Panc1 (cell line): ENCODE measurements around the gene GNAZ. TPM values are rescaled to one million over a fixed set of nuclear protein-coding genes. Genes with fewer than 3 reads are reported as not detected.

ENCODE experiments used
- ATAC-seq: fragments of 200-7000 bp; cut with Tn5 transposase; 2 replicates; pipeline ENCODE4 v1.9.1; 2020; ENCODE audit warnings: mild to moderate bottlenecking, moderate library complexity
- BruUV-seq: library from RNA; stranded (reverse); fragments of 400-500 nt; replicated peaks from 2 replicates; lab custom pipeline; 2021; lab: Mats Ljungman, UMichigan
- CTCF ChIA-PET: fragments of 300-600 bp; sonication (Branson Sonifier 250); formaldehyde crosslinking; loops from one replicate; lab custom pipeline; 2022; ENCODE audit warnings: antibody characterized with exemption; lab: Charles Lee
- POLR2A ChIA-PET: fragments of 300-600 bp; sonication (Branson Sonifier 250); formaldehyde crosslinking; loops from one replicate; lab custom pipeline; 2022; ENCODE audit warnings: antibody characterized with exemption; lab: Charles Lee
- DNase-seq: peaks from one replicate; pipeline ENCODE4 v3.0.0-alpha.2; 2010; ENCODE audit warnings: low read depth, low spot score
- H3K27ac ChIP-seq: 2 replicates; pipeline ENCODE4 v1.5.1; 2011; ENCODE audit warnings: mild to moderate bottlenecking, low read length, inconsistent platforms
- H3K27me3 ChIP-seq: fragments of 200-500 bp; sonication (Bioruptor generic); 2 replicates; pipeline ENCODE4 v1.6.0; 2014; ENCODE audit warnings: low read length, inconsistent platforms; ENCODE audit not compliant: control insufficient read depth, insufficient read depth
- H3K36me3 ChIP-seq: fragments of 200-500 bp; sonication (Bioruptor generic); 2 replicates; pipeline ENCODE4 v1.5.1; 2014; ENCODE audit warnings: inconsistent platforms, mild to moderate bottlenecking, low read length, moderate library complexity; ENCODE audit not compliant: control insufficient read depth, insufficient read depth
- H3K4me1 ChIP-seq: 2 replicates; pipeline ENCODE4 v1.5.1; 2011; ENCODE audit warnings: inconsistent platforms, mild to moderate bottlenecking, low read length, moderate library complexity; ENCODE audit not compliant: control insufficient read depth, insufficient read depth
- H3K4me3 ChIP-seq, 2 experiments: 2 replicates each; pipeline ENCODE4 v1.5.1; 2011 to 2012; ENCODE audit warnings: low read depth in 2 of 2, low read length in 2 of 2, mild to moderate bottlenecking in 2 of 2, inconsistent platforms in 1 of 2, moderate library complexity in 1 of 2
- H3K9me3 ChIP-seq: fragments of 200-500 bp; sonication (Bioruptor generic); 2 replicates; pipeline ENCODE4 v1.5.1; 2014; ENCODE audit warnings: low read depth, mild to moderate bottlenecking, inconsistent platforms, low read length, moderate library complexity; ENCODE audit not compliant: control insufficient read depth, insufficient read depth
- POLR2AphosphoS5 ChIP-seq: IDR thresholded peaks from 2 replicates; pipeline ENCODE4 v1.6.1; 2012; ENCODE audit warnings: mild to moderate bottlenecking, low read depth, low read length, moderate library complexity
- SIN3A ChIP-seq: IDR thresholded peaks from 2 replicates; pipeline ENCODE4 v1.6.1; 2012; ENCODE audit warnings: low read depth, mild to moderate bottlenecking, low read length, moderate library complexity, borderline replicate concordance; ENCODE audit not compliant: insufficient read depth
- TCF7L2 ChIP-seq: IDR thresholded peaks from 2 replicates; pipeline ENCODE4 v1.6.1; 2011; ENCODE audit warnings: mild to moderate bottlenecking, low read depth, low read length, inconsistent platforms
- in situ Hi-C: cut with HindIII; loops from 2 replicates; pipeline ENCODE4 v1.10.0; 2016; ENCODE audit warnings: low sequenced_read_pairs, low pct_unique_long_range_greater_than_20kb
- intact Hi-C: fragments of 100-400 bp; cut with micrococcal nuclease; formaldehyde crosslinking; loops from one replicate; pipeline ENCODE4 v1.10.0; 2022; ENCODE audit not compliant: unreplicated experiment
- total RNA-seq: library from RNA; stranded (reverse); gene quantifications from one replicate; pipeline ENCODE4 v1.2.1, GENCODE V29; 2021; ENCODE audit not compliant: unreplicated experiment
- TF ChIP-seq, protein P1 (sequence below): fragments of 450-650 bp; IDR thresholded peaks from 2 replicates; pipeline ENCODE4 v1.5.1; 2017; ENCODE audit warnings: mild to moderate bottlenecking
- TF ChIP-seq, protein P2 (sequence below), 2 experiments: IDR thresholded peaks; 2 replicates each; pipeline ENCODE4 v1.6.1; 2011 to 2012; ENCODE audit warnings: low read depth in 2 of 2, control low read depth in 1 of 2, low read length in 1 of 2, mild to moderate bottlenecking in 1 of 2, moderate library complexity in 1 of 2; ENCODE audit not compliant: insufficient read depth in 1 of 2

The GNAZ gene
- total RNA-seq, 1 experiment from 2014 or later: 11.9 TPM

DNA sequence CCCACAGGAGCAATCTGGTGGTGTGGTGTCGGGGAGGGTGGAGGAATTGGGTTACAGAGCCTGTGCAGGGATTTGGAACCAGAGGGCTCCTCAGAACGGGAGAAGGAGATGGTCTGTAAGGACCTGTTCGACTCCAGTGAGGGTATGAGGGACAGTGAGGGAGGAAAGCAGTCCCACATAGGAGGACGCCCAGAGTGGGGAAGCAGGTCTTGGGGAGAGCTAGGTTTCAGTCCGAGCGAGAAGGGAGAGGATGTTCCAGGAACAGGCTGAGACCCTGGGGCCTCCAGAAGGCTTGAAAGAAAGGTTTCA, 32.0 kb upstream of the GNAZ start:
- POLR2A ChIA-PET: no interaction called here
- H3K27me3 ChIP-seq: peaks cover 3% of the 10 kb centered on the region; the same call in 1 of the 2 replicates
- CTCF ChIA-PET: no interaction called here

DNA sequence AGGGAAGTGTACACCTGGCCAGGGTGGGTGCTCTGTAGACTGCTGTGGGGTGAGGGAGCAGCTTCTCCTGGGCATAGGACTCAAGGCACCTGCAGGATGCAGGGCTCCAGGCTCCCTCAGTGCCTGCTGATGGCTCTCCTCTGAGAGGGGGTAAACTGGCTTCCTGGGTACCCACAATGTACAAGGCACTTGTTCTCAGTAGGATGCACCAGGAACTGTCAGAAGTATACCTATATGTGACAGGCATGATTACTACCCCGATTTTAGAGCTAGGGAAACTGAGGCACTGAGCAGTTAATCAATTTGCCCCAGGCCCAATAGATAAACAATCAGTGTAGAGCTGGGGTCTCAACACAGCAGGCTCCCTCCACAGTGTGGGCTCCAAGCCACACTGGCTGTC, 31.4 kb upstream of the GNAZ start:
- TF ChIP-seq TCF7L2 (no peak), SIN3A (no peak), POLR2AphosphoS5 (no peak)
- TF ChIP-seq, protein P1, sequence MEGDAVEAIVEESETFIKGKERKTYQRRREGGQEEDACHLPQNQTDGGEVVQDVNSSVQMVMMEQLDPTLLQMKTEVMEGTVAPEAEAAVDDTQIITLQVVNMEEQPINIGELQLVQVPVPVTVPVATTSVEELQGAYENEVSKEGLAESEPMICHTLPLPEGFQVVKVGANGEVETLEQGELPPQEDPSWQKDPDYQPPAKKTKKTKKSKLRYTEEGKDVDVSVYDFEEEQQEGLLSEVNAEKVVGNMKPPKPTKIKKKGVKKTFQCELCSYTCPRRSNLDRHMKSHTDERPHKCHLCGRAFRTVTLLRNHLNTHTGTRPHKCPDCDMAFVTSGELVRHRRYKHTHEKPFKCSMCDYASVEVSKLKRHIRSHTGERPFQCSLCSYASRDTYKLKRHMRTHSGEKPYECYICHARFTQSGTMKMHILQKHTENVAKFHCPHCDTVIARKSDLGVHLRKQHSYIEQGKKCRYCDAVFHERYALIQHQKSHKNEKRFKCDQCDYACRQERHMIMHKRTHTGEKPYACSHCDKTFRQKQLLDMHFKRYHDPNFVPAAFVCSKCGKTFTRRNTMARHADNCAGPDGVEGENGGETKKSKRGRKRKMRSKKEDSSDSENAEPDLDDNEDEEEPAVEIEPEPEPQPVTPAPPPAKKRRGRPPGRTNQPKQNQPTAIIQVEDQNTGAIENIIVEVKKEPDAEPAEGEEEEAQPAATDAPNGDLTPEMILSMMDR: no peak
- TF ChIP-seq, protein P2, sequence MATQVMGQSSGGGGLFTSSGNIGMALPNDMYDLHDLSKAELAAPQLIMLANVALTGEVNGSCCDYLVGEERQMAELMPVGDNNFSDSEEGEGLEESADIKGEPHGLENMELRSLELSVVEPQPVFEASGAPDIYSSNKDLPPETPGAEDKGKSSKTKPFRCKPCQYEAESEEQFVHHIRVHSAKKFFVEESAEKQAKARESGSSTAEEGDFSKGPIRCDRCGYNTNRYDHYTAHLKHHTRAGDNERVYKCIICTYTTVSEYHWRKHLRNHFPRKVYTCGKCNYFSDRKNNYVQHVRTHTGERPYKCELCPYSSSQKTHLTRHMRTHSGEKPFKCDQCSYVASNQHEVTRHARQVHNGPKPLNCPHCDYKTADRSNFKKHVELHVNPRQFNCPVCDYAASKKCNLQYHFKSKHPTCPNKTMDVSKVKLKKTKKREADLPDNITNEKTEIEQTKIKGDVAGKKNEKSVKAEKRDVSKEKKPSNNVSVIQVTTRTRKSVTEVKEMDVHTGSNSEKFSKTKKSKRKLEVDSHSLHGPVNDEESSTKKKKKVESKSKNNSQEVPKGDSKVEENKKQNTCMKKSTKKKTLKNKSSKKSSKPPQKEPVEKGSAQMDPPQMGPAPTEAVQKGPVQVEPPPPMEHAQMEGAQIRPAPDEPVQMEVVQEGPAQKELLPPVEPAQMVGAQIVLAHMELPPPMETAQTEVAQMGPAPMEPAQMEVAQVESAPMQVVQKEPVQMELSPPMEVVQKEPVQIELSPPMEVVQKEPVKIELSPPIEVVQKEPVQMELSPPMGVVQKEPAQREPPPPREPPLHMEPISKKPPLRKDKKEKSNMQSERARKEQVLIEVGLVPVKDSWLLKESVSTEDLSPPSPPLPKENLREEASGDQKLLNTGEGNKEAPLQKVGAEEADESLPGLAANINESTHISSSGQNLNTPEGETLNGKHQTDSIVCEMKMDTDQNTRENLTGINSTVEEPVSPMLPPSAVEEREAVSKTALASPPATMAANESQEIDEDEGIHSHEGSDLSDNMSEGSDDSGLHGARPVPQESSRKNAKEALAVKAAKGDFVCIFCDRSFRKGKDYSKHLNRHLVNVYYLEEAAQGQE (IDR thresholded peaks at IDR 0.05; ENCODE audit: insufficient read depth in 1 of 2, low read depth in 2 of 2, low read length in 1 of 2): no peak
- DNase-seq (no peak), ATAC-seq (no peak)
- Histone ChIP-seq H3K27ac (no peak overlapping the region), H3K27me3 (peaks cover 3% of the 10 kb centered on the region; the same call in 1 of the 2 replicates), H3K4me3 (no peak overlapping the region), H3K4me1 (no peaks in the 10 kb centered on the region), H3K36me3 (no peaks in the 10 kb centered on the region), H3K9me3 (no peaks in the 10 kb centered on the region)
- in situ Hi-C loops (no loop called here), intact Hi-C loops (no loop called here)
- CTCF ChIA-PET: no interaction called here
- POLR2A ChIA-PET: no interaction called here
- no TSS peak for BruUV-seq

More for the DNA sequence above, 32.0 kb upstream of the GNAZ start:
- Histone ChIP-seq H3K9me3 (no peaks in the 10 kb centered on the region), H3K27ac (no peak overlapping the region), H3K4me1 (no peaks in the 10 kb centered on the region), H3K4me3 (no peak overlapping the region), H3K36me3 (no peaks in the 10 kb centered on the region)
- intact Hi-C loops (no loop called here), in situ Hi-C loops (no loop called here)
- no TSS peak for BruUV-seq
- ATAC-seq (no peak), DNase-seq (no peak)
- TF ChIP-seq SIN3A (no peak), TCF7L2 (no peak)
- TF ChIP-seq, protein P1: no peak

DNA sequence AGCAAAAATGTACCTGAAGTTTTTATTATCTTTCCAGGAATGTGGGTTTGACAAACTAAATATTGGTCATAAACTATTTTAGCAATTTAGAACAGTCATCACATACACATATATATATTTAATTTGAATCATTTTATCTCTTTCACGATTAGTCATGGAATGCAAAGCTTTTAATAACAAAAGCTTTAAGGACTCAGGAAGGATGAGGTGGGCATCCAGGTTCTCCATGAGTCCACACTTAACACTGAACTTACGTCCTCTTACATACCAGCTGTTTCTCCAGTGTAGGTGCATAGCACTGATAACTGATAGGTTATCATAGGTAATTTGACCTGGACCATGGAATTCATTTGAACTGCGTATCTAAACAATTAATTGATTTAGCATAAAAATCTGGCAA, 28.1 kb upstream of the GNAZ start:
- in situ Hi-C loops (no loop called here), intact Hi-C loops (no loop called here)
- H3K4me3 ChIP-seq: no peak overlapping the region
- POLR2A ChIA-PET: no interaction called here
- H3K9me3 ChIP-seq: no peaks in the 10 kb centered on the region
- no peak for DNase-seq
- no peak for TF ChIP-seq SIN3A
- TF ChIP-seq POLR2AphosphoS5: no peak
- TF ChIP-seq, protein P1: no peak
- no peak for TF ChIP-seq TCF7L2
- TF ChIP-seq, protein P2 (IDR thresholded peaks at IDR 0.05; ENCODE audit: insufficient read depth in 1 of 2, low read depth in 2 of 2, low read length in 1 of 2): no peak
- 0 out of 2 replicates have a peak, but pooled peaks cover 3% of the 10 kb centered on the region for H3K27me3 ChIP-seq
- no peak overlapping the region for H3K27ac ChIP-seq
- BruUV-seq: no TSS peak
- H3K36me3 ChIP-seq: no peaks in the 10 kb centered on the region
- no peak for ATAC-seq
- CTCF ChIA-PET: no interaction called here
- no peaks in the 10 kb centered on the region for H3K4me1 ChIP-seq
